GM19438 (cell line): ENCODE measurements around the gene HMX2.

ENCODE experiments used
- ATAC-seq: cut with Tn5 transposase; IDR thresholded peaks from one replicate; pipeline ENCODE4 v1.9.1; 2021; ENCODE audit warnings: low read depth; ENCODE audit not compliant: unreplicated experiment

Gene HMX2

GRCh38 chr10:123180101-123181090 lies 32.5 kb downstream of the HMX2 start:
- ATAC-seq: no peak

- no peak for ATAC-seq
These were observed 35.8 kb downstream of the HMX2 start for GRCh38 chr10:123183724-123184123.

DNA sequence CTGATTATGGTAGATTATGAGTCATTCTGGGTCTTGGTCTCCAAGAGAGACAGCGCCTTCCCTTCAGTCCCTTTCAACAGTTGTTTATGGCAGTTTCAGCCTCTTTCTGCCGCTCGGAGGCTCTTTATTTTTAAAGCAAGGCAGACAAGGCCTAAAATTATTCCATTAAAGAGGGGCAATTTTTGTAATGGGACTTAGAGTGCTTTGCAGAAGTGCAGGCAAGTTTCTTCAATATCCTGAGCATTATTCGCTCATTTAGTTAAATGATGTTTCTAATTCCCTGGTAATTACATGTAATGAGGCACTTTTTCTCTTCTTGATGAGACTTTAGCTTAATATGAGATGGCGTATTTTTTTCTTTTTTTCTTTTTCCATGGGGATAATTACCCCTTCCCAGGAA lies 39.8 kb downstream of the HMX2 start:
- ATAC-seq: no peak

- no peak for ATAC-seq
These were observed 44.0 kb downstream of the HMX2 start for GRCh38 chr10:123191886-123192285.

- no peak for ATAC-seq
These were observed 46.1 kb downstream of the HMX2 start for GRCh38 chr10:123194056-123194455.
